CD4-positive, alpha-beta T cell treated with Interleukin-17A for 1 hour (primary cell): ENCODE measurements around the gene PDE4D.
A peak's percentile ranks its signal among the peaks of the same experiment; 100 is the strongest.

Source experiments
- DNase-seq: peaks from one replicate; pipeline ENCODE4 v3.0.0-alpha.2; 2020

Gene PDE4D

DNA sequence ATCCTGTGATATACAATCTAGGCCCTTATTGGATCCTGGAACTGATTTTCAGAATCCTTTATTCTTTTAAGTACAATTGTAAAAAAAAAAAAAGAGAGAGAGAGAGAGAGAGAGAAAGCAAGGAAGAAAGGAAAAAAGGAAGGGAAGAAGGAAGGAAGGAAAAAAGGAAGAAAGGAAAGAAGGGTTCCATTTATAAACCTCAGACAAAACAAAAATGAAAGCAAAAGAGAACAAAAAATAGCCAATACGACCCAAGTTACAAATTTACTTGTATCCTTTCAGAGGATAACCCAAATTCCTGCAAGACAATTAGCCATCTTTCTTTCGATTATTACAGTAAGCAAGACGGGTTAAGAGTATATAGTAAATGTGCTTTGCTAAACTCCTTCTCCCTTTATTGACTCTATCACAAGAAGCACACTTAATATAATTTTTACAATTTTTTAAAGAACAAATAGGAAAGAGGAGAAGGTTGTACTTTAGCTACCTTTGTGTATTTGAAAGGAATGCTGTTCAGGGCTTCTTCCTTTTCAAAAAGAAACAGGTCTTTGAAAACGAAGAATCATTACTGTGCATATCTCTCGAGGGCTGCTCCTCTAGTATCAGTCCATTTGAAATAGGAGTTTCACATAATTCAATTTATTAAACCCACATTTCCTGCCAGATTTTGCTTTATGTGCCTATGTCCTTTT, 767.4 kb downstream of the PDE4D start:
- DNase-seq: peak; percentile 28

DNA sequence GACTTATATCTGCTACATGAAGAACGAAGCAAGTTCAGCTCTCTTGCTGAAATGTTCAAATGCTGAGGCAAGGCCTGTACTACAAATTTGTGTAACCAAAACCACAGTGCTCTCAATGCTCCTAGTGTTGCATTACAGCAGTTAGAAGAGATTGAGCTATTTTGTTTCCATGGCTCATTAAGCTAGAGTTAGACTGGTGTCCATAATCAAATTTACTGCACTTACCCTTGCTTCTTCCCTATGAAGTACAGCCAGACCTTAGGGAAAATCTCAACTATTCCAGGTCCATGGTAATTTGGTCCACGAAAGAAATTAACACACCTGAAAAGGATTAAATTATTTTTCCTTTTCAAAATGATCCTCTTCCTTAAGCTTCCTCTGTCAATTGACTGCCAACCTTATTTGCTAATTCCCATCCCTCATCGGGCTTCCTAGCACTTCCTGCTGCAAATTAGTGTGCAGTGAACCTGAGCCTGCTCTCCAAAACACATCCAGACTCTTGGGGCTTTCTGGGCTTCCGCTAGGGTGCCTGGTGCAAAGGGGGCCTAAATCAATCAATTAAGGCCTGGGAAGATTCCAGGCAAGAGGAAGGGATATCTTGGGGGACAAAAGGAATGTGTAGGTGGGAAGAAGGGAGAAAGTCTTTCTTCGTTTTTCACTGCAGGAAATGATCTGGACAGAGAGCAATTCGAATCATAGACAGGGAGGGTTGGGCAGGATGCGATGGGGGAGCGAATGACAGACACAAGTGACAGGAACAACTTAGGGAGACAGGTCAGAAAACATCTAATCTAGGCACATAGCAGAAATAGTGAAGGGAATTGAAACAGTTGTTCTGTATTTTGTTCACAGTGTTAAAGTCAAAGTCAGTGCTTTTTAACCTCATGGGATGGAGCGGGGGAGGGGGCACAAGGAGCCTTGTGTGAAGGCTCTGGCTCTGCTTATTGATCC, 768.2 kb downstream of the PDE4D start:
- DNase-seq: peak; percentile 29

DNA sequence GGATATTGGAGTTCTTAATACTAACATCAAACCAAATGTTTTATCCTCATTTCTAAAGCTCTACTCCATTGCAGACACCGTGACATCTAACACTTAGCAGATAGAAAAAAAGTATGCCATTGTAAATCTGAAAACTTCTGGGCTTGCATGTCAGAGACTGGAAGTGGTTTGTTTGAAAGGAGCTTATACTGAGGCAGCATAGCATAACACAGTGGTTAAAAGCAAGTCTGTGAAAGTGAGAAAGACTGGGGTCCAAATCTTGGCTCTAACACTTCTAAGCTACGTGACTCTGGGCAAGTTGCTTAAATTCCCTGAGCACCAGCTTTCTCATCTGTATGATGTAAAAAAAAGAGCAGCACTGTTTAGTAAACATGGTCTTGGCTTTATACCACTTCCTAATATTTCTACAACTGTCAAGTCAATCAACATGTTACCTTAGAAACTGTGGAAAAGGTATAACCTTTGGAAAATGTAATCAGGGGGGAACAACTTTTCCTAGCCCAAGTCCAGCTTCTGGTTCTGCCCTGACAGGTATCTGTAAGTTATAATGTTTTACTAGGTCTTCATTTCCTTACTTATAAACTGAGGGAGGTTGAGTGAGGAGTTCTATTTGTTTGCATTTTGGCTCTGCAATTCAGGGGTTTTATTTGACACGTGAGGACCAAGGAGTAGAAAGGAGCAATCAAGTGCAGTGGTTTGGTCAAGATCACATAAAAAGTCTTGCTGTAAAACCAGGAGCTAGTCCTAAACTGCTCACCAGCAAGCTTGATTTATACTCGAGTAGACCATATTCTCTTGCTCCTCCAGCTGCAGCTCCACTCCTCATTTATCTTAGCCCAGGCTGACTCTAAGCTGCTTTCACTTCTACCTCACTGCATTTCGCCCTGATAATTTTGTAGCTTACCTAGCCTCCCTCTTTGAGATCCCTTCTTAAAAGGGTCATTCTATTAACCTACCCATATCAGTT, 769.6 kb downstream of the PDE4D start:
- peak; percentile 60 for DNase-seq

DNA sequence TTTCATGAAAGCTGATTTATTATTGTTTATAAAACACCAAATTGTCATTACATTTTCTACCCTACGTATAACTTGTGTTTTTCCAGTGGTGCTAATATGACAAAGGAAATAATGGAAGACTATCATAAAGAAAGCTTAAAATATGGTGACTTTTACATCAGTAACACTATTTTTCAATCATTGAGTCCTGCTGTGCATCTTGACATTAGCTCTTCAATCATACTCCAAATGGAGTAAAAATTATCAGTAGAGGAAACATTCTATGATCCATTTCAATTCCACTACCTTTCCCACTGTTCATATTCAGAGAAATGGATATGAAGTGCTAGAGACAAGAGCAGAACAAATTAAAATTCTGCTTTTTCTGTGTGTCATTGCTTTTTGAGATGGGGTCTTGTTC, 774.0 kb downstream of the PDE4D start:
- no peak for DNase-seq

DNA sequence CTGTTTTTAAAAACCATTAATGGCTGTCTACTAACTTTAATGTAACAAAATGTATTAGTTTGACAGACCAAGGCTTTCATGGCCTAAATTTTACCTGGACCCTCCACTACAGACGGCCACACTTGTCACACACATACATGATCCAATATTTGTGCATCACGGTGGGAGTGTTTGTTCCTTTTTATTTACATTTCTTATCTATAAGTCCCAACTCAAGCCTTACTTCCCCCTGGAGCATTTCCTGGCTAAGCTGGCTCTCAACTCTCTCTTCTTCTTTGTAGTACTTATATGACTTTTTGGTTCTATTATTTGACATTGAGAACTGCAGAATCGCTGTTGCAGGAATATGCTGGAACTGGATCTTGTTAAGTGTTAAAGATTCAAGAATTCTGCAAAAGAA, 776.2 kb downstream of the PDE4D start:
- no peak for DNase-seq

DNA sequence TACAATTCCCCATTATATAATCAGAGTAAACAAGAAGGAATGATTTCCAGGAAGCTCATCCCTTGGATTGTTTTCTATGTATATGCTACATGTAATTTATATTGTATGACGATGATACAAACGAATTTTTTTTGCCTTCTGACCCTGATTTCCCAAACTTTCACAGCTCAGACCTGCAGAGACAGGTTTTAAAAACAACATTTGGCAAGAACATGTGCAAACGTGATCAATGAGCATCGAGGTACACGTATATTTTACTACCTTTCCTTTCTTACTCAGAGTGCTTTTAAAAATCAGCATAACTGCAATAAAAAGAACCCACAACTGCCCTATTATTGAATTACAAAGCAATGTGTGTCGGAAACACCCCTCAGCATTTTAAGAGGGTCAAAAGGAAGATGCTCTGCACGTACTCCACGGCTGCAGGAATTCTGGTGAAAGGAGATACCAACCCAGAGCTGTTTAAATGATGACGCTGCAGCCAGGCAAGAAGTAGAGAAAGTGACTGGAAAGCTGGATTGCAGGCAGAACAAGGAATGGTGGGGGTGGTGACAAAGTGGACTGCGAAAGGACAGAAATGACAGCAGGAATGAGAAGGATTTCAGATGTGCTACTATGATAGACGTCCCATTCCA, 777.2 kb downstream of the PDE4D start:
- DNase-seq: no peak

DNA sequence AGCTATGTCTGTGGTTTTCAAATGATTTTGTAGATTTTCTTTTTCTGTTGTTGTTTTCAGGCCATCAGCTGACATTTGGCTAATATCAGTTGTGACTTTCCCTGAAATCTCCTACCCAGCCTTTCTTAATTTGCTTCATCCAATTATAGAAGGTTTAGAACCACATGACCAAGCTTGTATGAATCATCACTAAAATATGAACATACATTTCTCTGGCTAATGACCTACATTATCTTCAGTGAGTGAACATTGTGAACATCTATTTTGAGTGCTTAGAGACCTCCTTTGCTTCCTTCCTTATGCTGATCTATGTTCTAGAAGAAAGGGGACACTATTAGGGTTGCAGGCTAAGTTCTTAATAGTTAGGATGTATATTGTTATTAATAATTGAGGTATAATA, 778.2 kb downstream of the PDE4D start:
- DNase-seq: no peak

DNA sequence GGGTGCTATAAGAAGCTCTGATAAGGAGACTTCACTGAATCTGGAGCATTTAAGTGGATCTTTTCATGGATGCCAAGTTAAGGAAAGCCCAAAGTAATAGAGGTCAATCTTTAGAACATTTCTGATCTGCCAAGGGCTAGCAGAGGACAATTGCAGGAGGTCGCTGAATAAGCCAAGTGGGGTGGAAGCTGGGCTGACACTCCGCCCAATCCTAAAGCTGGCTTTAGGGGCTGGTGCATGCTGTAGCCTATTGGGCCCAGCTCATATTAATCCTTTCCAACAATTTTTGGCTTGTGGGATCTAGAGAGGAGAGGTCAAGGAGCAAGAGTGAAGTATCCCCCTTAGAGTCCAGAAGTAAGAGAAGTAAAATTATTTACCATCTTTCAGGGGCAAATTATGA, 784.1 kb downstream of the PDE4D start:
- no peak for DNase-seq

DNA sequence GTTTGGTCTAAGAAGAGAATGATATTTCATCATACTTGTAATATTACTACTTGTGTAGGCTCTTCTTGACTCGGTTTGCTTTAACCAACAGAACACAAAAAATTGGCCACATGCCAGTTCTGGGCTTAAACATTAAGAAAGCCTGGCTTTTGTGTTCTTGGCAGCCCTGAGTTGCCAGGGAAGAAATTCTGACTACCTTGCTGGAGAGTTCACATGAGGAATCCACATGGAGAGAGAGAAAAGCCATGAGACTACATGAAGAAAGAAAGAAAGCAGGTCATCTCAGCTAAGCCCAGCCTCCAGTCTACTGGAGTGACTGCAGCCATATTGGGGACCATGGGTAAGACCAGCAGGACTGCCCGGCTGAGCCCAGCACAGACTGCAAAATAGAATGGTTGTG, 785.8 kb downstream of the PDE4D start:
- DNase-seq: no peak

DNA sequence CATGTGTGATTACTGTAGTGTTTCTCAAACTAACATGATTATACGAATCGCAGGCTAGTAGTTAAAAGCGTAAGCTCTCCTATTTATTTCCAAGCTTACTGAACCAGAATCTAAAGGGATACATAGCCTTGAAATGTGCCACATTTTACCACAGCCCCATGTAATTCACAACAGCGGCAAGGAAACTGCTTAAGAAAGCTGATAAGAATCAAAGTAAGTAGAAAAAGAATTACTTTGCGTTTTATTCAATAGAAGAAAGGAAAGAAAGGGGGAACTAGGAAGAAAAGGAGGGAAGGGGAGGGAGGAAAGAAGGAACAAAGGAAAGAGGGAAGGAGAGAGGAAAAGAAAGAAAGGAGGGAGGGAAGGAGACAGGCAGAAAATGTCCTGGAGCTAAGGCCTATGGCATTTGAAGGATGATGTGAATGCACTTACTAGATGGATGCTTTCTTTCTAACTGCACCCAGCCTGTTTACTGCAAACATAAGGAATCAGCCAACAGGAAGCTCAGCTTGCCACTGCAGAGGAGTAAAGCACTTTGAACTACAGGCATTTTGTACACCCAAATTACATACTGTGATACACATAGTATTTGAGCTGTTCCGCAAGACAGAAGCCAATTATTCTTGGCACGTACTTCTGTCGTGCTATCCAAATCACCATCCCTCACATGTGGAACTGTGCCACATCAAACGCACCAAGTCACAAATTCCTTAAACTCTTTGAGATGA, 789.0 kb downstream of the PDE4D start:
- DNase-seq: no peak

DNA sequence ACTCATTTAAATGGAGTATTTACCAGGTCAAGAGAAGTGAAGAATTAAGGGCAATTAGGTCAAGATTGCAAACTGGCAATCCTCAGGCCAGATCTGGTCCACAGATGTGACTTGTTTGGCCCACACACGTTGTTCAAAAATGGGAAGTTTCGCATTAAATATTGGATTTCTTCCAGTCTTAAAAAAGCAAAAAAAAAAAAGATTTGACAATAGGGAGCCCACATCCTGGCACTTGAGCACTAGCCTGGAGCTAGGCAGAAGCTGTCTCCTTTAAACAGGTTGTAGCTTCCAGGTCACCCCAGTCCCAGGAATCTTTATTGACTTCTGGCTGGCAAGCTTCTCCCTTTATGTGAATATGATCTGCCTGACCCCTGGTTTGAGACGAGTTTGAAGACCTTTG, 790.2 kb downstream of the PDE4D start:
- no peak for DNase-seq

DNA sequence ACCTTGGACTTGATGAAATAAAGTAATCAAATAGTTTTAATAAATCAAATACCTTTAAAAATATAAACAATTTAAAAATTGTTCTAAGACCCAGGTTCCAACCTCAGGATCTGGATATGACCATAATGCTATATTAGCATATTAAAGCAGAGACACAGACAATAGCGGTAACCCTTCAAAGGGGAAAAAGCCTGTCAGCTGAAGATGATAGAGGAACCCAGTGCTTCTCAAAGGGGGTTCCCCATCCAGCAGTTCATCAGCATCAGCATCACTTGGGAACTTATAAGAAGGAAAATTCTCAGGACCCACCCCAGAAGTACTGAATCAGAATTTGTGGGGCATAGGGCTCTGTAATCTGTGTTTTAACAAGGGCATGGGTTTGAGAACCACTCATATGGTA, 791.1 kb downstream of the PDE4D start:
- no peak for DNase-seq

DNA sequence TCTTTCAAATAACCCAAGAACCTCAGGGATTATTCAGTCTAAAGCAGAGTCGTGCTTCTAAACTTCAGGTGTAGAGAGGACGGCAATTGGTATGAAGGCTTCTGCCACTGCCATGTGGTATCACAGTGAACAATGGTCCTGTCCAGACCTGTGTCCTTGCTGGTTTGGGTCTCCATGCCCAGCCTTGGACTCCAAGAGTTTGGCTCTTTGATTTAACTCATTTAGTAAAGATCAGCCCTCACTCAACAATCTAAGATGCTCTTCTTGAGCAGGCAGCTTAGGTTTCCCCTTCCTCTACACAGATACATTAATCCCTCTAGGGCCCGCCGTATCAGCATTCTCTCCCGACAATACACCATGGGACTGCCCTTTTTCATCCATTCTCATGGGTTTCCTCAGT, 792.7 kb downstream of the PDE4D start:
- no peak for DNase-seq

DNA sequence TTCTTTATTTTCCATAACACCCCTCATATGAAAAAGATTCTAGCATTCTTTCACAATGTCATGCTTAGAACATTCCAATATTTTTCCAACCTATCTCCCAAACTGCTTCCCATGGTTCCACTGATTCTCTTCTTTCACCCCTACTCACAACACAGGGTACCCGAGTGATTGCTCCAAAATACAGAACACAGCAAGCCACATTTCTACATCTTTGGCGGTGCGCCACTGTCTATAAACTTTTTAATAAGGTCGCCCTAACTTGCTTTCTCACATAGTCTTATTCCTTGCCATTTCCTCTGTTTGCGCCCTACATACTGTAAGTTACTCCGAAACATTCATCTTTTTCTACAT, 793.6 kb downstream of the PDE4D start:
- no peak for DNase-seq

DNA sequence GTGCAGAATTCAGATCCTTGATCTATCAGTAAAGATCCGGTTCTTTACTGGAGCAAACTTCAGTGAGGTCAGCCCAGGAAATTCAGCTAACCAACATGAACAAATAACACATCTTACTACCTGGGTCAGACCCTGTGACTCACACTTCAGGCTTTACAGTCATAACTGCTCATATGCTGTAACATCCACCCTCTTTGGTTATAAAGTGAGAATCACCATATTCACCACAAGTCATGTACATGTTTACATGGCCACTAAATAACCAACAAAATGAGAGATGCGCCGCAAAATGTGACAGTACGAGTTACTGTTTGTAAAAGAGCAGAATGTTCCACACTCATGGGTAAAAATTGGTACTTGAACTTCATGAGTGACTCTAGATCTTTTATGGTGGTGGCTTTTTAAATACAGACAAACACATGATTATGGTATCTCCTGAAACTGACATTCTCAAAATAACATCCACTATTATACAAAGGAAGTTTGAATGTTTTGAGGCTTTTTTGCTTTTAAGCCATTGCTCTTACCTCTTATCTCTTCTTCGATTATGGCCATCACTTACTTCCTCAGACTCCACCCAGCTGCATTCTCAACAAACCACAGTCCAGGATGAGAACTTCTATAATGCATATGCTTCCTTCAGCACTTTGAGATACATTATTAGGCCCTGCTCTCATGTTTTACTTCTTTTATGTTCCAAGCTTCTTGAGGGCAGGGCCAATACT, 794.1 kb downstream of the PDE4D start:
- DNase-seq: peak; percentile 77

DNA sequence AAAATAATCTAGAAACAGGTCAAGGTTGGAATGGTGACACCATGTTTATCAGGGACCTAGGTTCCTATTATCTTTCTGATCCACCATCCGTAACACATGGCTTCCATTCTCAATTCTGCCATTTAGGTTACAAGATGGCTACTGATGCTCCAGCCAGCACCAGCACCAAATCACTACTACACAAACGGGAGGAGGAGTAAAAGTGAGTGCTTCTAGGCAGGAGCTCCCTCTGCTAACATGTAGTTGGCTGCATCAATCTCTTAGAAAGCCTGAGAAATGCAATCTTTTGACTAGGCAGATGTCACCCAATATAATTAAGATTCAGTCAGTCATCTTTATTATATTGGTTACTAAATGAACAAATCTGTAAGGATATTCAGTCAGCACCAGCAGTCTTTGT, 794.8 kb downstream of the PDE4D start:
- DNase-seq: no peak

DNA sequence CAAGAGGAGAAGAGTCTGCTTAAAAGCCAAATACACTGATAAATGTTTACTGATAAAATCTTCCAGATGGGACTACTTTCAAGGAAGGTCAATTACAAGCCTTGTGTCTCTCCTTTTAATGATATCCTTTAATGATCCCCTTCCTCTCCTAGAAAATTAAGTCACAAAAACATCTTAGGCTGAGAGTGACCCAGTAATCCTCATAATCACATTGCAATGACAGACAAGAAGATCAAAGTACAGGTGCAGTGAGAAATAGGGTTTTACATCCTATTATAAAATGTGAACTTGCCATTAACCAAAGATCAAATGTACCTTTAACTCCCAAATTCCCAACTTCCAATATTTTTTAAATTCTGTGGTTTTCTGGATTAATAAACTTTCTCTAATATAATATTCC, 795.8 kb downstream of the PDE4D start:
- DNase-seq: no peak

DNA sequence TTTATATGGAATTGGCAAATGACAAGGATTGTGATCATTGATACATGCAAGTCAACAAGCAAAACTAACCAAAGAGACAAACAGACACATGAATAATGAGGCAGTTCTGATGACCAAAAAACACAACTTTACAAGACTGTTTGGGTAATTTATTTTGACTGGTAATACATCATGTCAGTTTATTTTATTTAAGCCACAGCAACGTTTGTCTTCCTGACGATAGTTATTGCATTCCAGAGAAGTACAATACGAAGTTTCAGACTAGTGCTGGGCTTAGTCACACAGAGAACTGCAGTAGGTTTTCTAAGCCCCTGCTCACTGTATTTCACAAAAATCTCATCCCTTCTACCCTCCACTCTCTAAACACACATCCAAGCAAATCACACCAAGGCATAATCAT, 796.4 kb downstream of the PDE4D start:
- no peak for DNase-seq

DNA sequence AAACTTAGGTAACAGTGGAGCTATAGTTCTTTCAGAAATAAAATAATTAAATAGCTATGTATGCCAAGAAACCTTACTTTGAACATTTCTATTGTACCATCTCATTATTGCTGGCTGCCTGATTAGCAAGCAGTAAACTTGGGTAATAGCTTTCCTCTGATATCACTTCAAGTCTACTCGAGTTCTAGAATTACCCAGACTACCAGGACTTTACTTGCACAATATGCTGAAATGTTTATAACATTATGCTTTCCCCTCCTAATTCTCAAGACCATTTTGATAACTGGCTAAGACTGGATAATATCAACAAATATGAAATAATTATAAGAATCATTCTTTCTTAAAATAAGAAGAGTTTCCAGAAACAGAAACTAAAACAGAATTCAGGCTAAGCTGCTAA, 798.0 kb downstream of the PDE4D start:
- DNase-seq: no peak

DNA sequence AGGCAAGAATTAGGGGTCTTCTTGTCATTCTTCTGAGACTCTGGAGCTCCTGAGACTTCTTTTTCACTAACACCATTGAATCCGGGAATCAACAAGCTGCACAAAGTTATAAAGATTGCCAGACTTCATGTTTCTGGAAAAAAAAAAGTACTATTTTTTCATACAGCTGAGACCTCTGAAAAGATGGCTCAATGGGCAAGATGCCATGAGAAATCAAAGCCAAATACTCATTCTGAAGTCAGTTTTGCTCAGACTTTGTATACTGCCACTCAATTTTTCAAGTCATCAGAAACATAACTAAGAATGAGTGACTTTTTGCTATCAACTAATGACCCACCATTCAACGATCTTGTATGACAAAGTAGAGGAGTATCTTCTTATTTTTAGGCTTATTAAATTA, 798.7 kb downstream of the PDE4D start:
- DNase-seq: no peak

DNA sequence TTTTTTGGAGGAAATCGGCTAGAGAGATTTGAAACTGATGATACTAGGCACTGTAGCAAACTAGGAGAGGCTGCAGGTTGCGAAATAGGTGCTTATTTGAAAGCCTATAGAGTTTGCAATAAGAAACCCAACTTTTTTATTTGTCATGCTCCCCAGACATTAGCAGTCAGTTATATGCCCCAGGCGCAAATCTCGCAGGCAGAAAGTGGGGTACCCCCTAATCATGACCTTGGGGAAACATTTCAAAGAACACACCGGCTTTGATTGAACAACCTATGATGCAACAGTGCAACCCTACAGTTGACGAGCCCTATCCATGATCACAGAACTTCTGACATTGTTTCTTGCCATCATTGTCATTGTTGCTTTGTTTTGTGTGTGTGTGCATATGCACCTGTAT, 800.2 kb downstream of the PDE4D start:
- DNase-seq: no peak
